Calu3 (cell line): ENCODE results near the gene JDP2. TPM values are rescaled to one million over a fixed set of nuclear protein-coding genes. Genes with fewer than 3 reads are reported as not detected.

Source experiments
- BruUV-seq: library from RNA; stranded (reverse); fragments of 400-500 nt; replicated peaks from 2 replicates; lab custom pipeline; 2021; lab: Mats Ljungman, UMichigan
- CTCF ChIA-PET: fragments of 300-600 bp; sonication (Branson Sonifier 250); formaldehyde crosslinking; loops from one replicate; lab custom pipeline; 2022; ENCODE audit warnings: antibody characterized with exemption; lab: Charles Lee
- DNase-seq: peaks from one replicate; pipeline ENCODE4 v3.0.0; 2022
- H3K27ac Mint-ChIP-seq: one replicate; pipeline ENCODE4 v1.8.0; 2022; ENCODE audit warnings: mixed read lengths; ENCODE audit not compliant: unreplicated experiment
- H3K27me3 Mint-ChIP-seq: one replicate; pipeline ENCODE4 v1.8.0; 2022; ENCODE audit warnings: mixed read lengths; ENCODE audit not compliant: unreplicated experiment
- H3K36me3 Mint-ChIP-seq: one replicate; pipeline ENCODE4 v1.8.0; 2022; ENCODE audit warnings: mild to moderate bottlenecking, moderate library complexity, mixed read lengths; ENCODE audit not compliant: insufficient read depth, unreplicated experiment
- H3K4me1 Mint-ChIP-seq: one replicate; pipeline ENCODE4 v1.8.0; 2022; ENCODE audit warnings: mild to moderate bottlenecking, low read depth, mixed read lengths; ENCODE audit not compliant: unreplicated experiment
- H3K4me3 Mint-ChIP-seq: one replicate; pipeline ENCODE4 v1.8.0; 2022; ENCODE audit warnings: mild to moderate bottlenecking, low read depth, moderate library complexity, mixed read lengths; ENCODE audit not compliant: unreplicated experiment
- H3K9me3 Mint-ChIP-seq: one replicate; pipeline ENCODE4 v1.8.0; 2022; ENCODE audit warnings: low read depth, mixed read lengths; ENCODE audit not compliant: unreplicated experiment
- intact Hi-C: fragments of 100-400 bp; cut with micrococcal nuclease; formaldehyde crosslinking; loops from one replicate; pipeline ENCODE4 v1.10.0; 2022; ENCODE audit not compliant: unreplicated experiment
- total RNA-seq: library from RNA; stranded (reverse); gene quantifications from 2 replicates; pipeline ENCODE4 v1.2.3, GENCODE V29; 2022
- TF ChIP-seq, protein P1 (sequence below): fragments of 200-600 bp; IDR thresholded peaks from one replicate; pipeline ENCODE4 v1.8.0; 2022; ENCODE audit warnings: antibody characterized with exemption; ENCODE audit not compliant: unreplicated experiment

JDP2 gene
- total RNA-seq, 1 experiment from 2014 or later, result 24.1 TPM

DNA sequence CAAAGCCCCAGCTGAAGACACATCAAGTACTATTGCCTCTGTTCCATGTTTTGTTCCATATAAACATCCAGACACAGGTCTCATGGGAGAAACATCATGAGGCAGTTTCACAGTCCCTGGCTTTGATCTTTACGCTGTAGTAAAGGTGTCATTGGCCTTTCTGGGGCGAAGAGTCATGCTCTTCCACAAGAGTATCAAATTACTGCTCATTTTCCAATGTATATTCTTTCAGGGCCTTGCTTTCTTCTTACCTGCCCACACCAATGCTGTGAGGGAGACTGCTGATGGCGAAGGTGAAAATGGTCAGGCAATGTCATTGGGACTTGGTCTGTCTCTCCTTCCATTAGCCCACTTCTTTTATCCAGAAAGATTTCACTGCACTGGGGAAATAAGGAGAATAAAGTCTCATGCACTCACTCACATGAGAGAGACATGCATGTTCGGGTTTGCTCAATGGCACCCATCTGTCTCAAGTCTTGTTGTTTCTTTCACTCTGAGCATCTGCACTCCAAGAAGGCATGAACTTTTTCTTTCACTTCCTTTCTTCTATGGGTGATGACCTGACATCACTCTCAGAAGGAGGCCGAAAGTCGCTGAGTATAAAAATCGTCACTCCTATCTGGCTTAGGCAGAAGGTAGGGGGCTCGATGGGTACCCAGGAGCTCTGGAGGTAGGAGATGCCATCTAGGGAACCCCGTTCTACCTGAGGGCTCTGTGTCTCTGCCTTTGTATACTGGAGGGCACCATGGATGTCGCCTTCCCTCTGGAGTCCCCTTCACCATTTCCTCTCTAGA lies 1.3 kb upstream of the JDP2 start:
- Mint-ChIP-seq H3K4me3 (peak overlapping the region; percentile 73), H3K9me3 (no peaks in the 10 kb centered on the region), H3K36me3 (peaks cover 15% of the 10 kb centered on the region), H3K4me1 (peaks cover 22% of the 10 kb centered on the region), H3K27ac (no peak overlapping the region), H3K27me3 (no peaks in the 10 kb centered on the region)
- no peak for DNase-seq
- TF ChIP-seq, protein P1, sequence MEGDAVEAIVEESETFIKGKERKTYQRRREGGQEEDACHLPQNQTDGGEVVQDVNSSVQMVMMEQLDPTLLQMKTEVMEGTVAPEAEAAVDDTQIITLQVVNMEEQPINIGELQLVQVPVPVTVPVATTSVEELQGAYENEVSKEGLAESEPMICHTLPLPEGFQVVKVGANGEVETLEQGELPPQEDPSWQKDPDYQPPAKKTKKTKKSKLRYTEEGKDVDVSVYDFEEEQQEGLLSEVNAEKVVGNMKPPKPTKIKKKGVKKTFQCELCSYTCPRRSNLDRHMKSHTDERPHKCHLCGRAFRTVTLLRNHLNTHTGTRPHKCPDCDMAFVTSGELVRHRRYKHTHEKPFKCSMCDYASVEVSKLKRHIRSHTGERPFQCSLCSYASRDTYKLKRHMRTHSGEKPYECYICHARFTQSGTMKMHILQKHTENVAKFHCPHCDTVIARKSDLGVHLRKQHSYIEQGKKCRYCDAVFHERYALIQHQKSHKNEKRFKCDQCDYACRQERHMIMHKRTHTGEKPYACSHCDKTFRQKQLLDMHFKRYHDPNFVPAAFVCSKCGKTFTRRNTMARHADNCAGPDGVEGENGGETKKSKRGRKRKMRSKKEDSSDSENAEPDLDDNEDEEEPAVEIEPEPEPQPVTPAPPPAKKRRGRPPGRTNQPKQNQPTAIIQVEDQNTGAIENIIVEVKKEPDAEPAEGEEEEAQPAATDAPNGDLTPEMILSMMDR, result no peak
- intact Hi-C loops, result loop anchor here (5.0 kb wide), 1 partner anchor 109 kb away; no protein-coding TSS in a partner anchor
- CTCF ChIA-PET, result no interaction called here
- no TSS peak for BruUV-seq

DNA sequence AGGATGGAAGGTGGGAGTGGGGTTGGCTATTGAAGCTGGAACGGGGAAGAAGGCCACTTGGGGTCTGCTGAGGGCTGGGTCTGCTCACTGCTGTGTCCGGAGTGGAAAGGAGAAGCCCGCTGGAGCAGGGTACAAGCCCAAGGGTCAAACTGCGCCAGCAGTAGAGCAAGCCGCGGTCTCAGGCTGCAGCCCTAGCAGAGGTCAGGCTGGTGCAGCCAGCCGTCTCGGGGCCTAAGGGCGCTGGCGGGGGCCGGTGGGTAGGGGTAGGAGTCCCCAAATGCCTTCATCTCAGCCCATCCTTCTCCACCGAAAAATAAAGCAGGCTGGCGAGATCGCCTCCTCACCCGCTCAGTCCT lies 718 bp upstream of the JDP2 start:
- intact Hi-C loops, result loop anchor here (5.0 kb wide), 1 partner anchor 110 kb away; no protein-coding TSS in a partner anchor

DNA sequence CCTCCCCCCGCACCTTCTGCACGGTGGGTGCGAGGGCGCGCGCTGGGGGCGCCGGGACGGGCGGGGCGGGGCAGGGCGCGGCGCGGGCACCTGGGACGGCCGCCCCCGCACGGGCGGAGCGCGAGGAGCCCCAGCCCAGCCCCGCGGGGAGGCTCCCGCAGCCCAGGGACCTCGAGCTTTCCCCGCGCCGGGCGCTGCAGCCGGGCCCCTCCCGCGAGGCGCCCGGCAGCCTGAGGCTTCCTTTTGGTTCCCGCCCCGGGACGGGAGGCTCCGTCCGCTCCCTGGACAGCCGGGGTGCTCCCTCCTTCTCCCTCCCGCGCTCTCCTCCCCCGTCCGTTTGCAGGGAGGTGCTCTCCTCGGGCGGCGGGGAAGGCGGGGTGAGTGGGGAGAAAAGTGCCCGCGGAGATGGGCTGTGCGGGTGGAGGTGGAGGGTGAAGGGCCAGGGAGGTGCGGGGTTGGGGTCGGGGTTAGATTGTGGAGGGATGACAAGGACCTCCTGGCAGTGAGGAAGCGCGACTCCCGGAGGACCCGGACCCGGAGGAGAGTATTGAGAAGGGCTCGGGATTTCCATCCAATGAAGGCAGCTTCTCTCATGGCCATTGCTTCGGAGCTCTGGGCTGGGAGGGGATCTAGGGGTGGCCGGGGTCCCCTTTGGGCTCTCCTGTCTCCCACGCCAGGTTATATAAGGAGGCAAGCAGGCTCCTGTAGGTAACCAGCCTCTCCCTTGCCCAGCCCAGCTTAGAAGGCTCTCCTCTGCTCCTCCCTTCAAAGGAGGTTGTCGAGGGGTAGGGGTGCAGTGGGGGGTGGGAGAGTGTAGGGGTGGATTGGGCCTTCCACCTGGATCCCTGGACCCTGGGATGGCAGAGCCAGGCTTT lies 645 bp downstream of the JDP2 start:
- no peak overlapping the region for H3K27ac Mint-ChIP-seq
- TF ChIP-seq, protein P1, result no peak
- H3K4me3 Mint-ChIP-seq, result peak overlapping the region; percentile 73
- peaks cover 26% of the 10 kb centered on the region for H3K36me3 Mint-ChIP-seq
- no peaks in the 10 kb centered on the region for H3K9me3 Mint-ChIP-seq
- DNase-seq, result peak; percentile 46
- no TSS peak for BruUV-seq
- H3K27me3 Mint-ChIP-seq, result no peaks in the 10 kb centered on the region
- peaks cover 22% of the 10 kb centered on the region for H3K4me1 Mint-ChIP-seq
- CTCF ChIA-PET, result interaction anchor here (0.6 to 1.5 kb wide), 5 partner anchors 29 to 178 kb away, joined by 3 to 4 read pairs (median 3); no protein-coding TSS in a partner anchor
- intact Hi-C loops, result loop anchor here (5.0 kb wide), 1 partner anchor 111 kb away; no protein-coding TSS in a partner anchor

More for the DNA sequence above, 718 bp upstream of the JDP2 start:
- TF ChIP-seq, protein P1, result no peak
- H3K9me3 Mint-ChIP-seq, result no peaks in the 10 kb centered on the region
- DNase-seq, result no peak
- CTCF ChIA-PET, result interaction anchor here (1.2 kb wide), 1 partner anchor 62 kb away, joined by 4 read pairs; no protein-coding TSS in a partner anchor
- peaks cover 17% of the 10 kb centered on the region for H3K36me3 Mint-ChIP-seq
- H3K4me3 Mint-ChIP-seq, result peak overlapping the region; percentile 73
- BruUV-seq, result no TSS peak
- no peak overlapping the region for H3K27ac Mint-ChIP-seq
- H3K27me3 Mint-ChIP-seq, result no peaks in the 10 kb centered on the region
- H3K4me1 Mint-ChIP-seq, result peaks cover 22% of the 10 kb centered on the region

DNA sequence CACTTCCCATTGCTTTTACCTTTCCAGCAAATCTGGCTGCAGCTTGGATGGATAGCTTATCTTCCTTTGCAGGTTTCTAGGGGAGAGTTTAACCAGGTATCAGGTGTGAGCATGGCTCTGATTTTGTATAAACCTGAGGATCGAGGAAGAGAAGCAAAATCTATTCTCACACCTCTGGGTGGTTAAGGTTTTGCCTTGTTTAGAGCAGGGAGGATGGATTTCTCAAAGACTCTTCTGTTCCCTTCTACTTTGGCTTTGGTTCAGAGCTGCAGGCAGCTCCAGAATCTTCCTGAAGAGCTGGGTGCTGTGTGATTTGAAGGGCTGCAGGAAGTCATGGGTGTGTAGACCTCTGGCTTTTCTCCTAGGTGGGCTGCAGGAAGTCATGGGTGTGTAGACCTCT lies 1.7 kb downstream of the JDP2 start:
- TF ChIP-seq, protein P1, result no peak
- intact Hi-C loops, result loop anchor here (5.0 kb wide), 1 partner anchor 112 kb away; no protein-coding TSS in a partner anchor
- no peak for DNase-seq
- CTCF ChIA-PET, result interaction anchor here (0.6 to 1.5 kb wide), 2 partner anchors 50 to 131 kb away, joined by 3 to 4 read pairs; no protein-coding TSS in a partner anchor
- no peak overlapping the region for H3K27ac Mint-ChIP-seq
- no TSS peak for BruUV-seq
- H3K4me3 Mint-ChIP-seq, result peak overlapping the region; percentile 73
- no peaks in the 10 kb centered on the region for H3K9me3 Mint-ChIP-seq
- H3K36me3 Mint-ChIP-seq, result peaks cover 33% of the 10 kb centered on the region
- no peaks in the 10 kb centered on the region for H3K27me3 Mint-ChIP-seq
- peaks cover 22% of the 10 kb centered on the region for H3K4me1 Mint-ChIP-seq
